ENCODE results near the gene WNT3A. TPM values are rescaled to one million over a fixed set of nuclear protein-coding genes. Genes with fewer than 3 reads are reported as not detected.
A peak's percentile ranks its signal among the peaks of the same experiment; 100 is the strongest.

Gene WNT3A
- total and polyA plus RNA-seq, 9 of the 15 experiments (the other 6 are each of a cell fraction or from before 2014, with no cell fraction given): not detected

DNA sequence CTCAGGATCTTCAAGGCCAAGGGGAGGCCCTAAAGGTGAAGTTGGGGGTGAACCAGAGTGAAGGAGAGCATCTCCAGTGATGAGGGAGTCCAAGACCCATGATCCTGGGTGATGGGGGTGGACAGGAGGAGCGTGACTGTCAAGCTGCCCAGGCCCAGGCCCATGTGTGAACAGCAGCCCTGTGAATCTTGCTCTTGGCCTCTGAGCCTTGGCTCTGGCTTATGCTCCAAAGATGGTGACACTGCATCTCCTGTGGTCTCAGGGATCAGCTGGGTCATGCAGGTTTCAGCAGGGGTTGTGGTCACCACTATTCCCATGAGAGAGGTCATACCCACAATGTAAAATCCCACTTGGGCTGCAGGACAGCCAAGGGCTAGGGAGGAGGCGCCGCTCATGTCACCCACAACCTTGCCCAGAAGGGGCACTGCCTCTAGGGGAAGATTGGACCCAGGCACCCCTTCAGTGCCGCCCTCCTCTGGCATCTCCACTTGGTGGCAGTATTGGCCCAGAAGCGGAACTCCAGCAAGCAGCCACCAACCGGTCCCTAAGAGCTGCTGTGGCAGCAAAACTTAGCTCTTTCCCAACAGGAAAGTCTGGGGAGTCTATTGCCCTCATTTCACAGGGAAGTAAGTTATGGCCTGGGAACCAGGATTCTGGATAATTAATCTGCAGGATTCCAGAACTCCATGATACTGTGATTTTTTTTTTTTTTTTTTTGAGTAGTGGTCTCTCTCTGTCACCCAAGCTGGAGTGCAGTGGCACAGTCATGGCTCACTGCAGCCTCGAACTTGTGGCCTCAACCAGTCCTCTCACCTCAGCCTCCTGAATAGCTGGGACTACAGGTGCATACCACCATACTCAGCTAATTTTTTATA is 7.5 kb upstream of the WNT3A start (continued):
- TF ChIP-seq, protein P1, sequence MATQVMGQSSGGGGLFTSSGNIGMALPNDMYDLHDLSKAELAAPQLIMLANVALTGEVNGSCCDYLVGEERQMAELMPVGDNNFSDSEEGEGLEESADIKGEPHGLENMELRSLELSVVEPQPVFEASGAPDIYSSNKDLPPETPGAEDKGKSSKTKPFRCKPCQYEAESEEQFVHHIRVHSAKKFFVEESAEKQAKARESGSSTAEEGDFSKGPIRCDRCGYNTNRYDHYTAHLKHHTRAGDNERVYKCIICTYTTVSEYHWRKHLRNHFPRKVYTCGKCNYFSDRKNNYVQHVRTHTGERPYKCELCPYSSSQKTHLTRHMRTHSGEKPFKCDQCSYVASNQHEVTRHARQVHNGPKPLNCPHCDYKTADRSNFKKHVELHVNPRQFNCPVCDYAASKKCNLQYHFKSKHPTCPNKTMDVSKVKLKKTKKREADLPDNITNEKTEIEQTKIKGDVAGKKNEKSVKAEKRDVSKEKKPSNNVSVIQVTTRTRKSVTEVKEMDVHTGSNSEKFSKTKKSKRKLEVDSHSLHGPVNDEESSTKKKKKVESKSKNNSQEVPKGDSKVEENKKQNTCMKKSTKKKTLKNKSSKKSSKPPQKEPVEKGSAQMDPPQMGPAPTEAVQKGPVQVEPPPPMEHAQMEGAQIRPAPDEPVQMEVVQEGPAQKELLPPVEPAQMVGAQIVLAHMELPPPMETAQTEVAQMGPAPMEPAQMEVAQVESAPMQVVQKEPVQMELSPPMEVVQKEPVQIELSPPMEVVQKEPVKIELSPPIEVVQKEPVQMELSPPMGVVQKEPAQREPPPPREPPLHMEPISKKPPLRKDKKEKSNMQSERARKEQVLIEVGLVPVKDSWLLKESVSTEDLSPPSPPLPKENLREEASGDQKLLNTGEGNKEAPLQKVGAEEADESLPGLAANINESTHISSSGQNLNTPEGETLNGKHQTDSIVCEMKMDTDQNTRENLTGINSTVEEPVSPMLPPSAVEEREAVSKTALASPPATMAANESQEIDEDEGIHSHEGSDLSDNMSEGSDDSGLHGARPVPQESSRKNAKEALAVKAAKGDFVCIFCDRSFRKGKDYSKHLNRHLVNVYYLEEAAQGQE (IDR thresholded peaks at IDR 0.05; ENCODE audit: borderline replicate concordance): peak; percentile 65; the same call in 1 of the 2 replicates
- TF ChIP-seq, protein P1 (CRISPR knock-in tag; IDR thresholded peaks at IDR 0.05; ENCODE audit: low read depth): no peak
